ENCODE results near the gene ZNF879. TPM values are rescaled to one million over a fixed set of nuclear protein-coding genes. Genes with fewer than 3 reads are reported as not detected.

ZNF879 gene
- total RNA-seq, 1 donor from 2014 or later: 3.5 TPM

Other genes with a start within 250 kb of the ZNF879 start
- gene ZNF354B, start 163.9 kb upstream of the ZNF879 start, total RNA-seq: 6.0 TPM
- gene ZFP2, start 127.9 kb upstream of the ZNF879 start, total RNA-seq: 0.70 TPM
- gene ZNF454, start 82.6 kb upstream of the ZNF879 start, total RNA-seq: 1.8 TPM
- gene GRM6, start 28.5 kb upstream of the ZNF879 start, total RNA-seq: not detected
- gene ZNF354C, start 36.6 kb downstream of the ZNF879 start, total RNA-seq: 4.7 TPM